HG02970 (cell line): ENCODE data around the gene KLHL10.
"Not testable (repeated sequence)": the region's sequence is repeated elsewhere in the genome, so short reads cannot be mapped to it uniquely, and the experiment has no call there.

Source experiments
- ATAC-seq: cut with Tn5 transposase; IDR thresholded peaks from one replicate; pipeline ENCODE4 v1.9.1; 2021; ENCODE audit warnings: mild to moderate bottlenecking, moderate library complexity, moderate number of reproducible peaks; ENCODE audit not compliant: unreplicated experiment, low FRiP score

The KLHL10 gene

GRCh38 chr17:41844971-41845370 lies 7.3 kb downstream of the KLHL10 start:
- ATAC-seq: no peak

DNA sequence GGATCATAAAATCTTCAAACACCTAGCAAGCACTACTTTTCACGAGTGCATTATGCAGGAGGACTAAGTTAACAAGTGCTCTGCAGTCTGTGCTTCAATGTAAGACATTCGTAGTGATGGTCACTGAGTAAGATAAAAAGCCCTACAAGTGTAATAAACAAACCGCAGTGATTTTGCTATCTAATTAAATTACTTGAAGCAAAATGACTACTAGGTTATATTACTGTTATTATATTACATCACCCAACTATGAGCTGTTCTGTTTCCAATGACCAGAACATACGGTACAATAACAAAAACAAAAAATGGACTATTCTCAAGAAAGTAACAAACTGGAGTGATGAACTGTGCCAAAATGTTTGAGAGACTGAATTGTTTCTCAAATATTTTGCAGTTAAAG lies 11.2 kb downstream of the KLHL10 start:
- ATAC-seq: no peak

- no peak for ATAC-seq
Observed at GRCh38 chr17:41849251-41849990, 11.8 kb downstream of the KLHL10 start.

- not testable (repeated sequence) for ATAC-seq
Observed at GRCh38 chr17:41851382-41851781, 13.8 kb downstream of the KLHL10 start.

DNA sequence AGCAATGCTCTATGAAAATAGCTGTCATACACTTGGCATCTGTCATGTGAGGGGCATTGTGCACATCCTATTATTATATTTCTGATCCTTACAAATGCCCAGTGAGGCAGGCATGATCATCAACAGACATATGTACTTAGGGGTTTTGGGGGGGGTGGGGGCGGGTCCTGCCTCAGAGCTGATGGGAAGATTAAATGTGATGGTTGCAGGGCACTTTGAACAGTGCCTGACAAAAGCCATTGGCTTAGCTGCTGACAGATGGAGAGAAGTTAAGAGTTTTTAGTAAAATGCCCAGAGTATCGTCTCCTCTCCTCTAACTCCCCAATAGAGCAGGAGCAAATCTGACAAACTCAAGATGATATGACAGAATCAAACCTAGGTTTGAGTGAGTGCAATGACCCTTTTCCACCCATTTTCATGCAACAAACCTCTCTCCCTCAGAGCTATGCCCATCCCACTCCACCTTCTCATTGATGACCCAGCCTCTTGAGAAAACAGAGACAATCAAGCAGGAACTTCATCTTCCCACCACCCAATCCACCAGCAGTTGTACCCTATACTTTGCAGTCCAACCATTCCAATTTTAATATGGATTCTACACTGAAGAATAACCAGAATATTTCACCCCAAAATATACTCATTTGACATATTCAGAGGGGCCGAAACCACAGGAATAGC lies 22.8 kb downstream of the KLHL10 start:
- no peak for ATAC-seq

DNA sequence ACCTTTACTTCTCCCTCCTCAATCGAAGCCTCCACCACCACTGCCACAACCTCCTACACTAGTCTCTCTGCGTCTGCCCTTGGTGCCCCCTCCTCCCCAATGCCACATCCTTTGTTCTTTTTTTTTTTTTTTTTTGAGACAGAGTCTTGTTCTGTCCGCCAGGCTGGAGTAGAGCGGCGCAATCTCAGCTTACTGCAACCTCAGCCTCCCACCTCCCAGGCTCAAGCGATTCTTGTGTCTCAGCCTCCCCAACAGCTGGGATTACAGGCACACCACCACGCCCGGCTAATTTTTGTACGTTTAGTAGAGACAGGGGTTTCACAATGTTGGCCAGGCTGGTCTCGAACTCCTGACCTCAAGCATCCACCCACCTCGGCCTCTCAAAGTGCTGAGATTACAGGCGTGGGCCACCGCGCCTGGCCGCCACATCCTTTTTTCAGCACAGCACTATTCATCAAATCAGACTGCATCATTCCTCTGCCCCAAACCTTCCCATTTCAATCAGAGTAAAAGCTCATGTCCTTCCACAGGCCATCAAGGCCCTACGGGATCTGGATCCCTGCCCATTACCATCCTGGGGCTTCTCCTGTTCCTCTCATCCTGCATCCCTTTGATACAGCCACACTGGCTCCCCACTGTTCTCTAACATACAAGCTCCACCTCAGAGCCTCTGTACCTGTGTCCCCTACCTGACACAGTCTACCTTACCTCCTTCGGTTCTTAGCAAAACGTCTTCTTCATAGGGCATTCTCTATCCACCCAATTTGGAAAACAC lies 25.6 kb downstream of the KLHL10 start:
- no peak for ATAC-seq

DNA sequence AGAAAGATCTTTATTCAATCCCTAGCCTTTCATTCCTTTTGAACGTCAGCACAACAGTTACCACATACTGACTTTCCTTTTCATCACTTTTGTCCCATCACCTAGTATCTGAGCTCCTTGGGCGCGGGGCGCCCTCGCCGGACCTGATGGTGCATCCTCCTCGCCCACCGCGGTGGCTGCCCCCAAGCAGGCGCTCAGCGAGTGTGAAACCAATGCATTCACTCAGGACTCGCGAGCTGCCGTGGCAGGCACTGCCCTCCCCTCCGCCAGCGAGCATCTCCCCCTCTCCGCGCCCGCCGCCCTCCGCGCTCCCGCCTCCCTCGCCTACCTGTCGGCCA lies 26.8 kb downstream of the KLHL10 start:
- ATAC-seq: peak; percentile 27

DNA sequence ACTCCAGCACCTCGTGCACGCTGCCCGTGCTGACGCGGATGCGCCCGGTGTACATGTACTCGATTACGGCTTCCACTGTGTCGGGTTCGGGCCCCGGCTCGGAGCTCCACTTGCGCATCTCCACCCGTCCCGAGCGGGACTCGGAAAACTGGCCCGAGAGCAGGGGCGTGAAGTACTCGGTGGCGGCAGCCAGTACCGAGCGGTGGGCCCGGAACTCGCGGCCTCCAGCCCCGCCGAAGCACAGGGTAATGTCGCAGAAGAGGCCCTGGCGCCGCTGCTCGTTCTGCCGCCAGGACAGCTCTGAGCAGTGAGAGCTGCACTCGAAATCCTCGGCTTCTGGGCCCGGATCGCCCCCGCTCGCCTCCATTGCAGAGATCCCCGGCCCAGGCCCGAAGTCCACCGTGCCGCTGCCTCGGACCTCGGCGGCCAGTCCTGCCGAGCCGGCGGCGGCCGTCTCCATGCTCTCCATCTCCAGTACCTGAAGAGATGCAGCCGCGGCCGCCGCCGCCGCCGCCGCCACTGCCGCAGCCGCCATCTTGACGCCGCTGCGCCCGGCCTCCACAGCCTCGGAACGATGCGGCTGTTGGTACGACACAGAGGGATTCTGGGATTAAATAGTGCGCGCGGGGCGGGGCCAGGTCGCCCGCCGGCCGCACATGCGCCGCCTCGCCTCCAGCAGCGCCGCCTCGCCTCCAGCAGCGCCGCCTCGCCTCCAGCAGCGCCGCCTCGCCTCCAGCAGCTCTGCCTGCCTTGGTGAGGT lies 27.4 kb downstream of the KLHL10 start, which contains the start of gene KLHL11:
KLHL11 (minus strand) TSS at position 588 of the 760 bp plus-strand sequence; CDS start at position 535, 53 bp downstream.
- peak; percentile 86 for ATAC-seq

DNA sequence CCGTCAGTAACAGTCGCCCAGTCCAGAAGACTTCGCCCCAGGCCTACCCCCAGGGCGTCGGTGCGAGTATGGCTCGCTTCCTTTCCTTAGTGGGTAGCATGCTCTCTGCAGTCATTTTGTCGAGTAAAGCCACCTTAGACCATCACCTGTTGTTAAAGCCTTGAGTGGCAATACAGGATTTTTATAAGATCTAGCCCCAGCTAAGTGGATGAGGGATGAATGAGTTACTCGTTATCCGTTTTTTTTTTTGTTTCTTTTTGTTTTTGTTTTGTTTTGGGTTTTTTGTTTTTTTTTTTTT lies 27.9 kb downstream of the KLHL10 start:
- ATAC-seq: no peak

DNA sequence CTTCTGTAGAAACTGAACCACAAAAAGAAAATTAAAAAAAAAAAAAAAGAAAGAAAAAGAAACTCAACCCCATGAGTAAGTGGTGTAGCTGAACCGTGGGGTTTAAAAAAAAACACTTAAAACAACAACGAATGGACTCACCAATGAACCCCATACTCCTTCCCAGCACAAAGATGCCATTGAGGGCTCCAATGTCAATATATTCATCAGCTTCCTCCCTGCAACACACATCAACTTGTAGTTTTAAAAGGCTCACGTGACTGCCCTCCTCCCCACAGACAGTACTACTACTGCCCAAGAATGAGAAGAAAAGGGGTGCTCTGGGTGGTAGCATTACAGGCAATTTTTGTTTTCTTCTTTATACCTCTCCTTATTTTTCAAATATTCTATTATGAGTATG lies 30.9 kb downstream of the KLHL10 start:
- ATAC-seq: no peak

DNA sequence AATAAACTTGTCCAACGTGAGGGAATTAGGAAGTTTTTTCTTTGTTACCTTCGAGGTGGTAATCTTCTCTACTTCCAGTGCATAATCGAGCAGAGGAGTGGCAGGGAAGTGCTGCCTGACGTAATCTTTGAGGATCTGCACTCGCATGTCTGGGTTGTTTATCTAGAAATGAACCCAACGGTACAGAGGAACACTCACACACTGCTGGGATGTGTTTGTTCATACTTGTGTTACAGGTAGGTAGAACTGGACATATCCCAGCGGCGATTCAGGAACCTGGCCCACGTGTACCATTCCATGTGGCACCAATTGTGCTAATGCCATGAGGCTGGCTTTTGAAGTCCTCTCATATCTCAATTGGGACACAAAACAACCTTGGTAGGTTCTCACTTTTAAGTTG lies 31.8 kb downstream of the KLHL10 start:
- ATAC-seq: no peak

- ATAC-seq: no peak
Observed at GRCh38 chr17:41870097-41870496, 32.5 kb downstream of the KLHL10 start.

DNA sequence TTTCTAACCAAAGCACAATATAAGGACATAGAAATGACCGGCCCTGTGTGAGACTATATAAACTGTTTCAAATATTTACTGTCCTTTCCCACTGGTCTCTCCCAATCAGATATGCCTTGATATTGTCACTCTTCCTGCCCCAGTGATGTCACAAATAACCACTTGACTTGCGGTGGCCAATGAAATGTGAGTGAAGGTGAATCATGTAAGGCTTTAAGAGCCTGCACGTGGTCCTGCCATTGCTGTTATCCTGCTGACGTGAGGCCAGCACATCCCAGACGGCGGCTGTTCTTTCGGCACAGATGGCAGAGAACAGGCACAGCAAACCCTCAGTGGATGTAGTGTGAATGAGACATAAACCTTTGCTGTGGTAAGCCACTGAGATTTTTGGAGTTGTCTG lies 33.0 kb downstream of the KLHL10 start:
- ATAC-seq: no peak

- no peak for ATAC-seq
Observed at GRCh38 chr17:41871789-41872188, 34.2 kb downstream of the KLHL10 start.

DNA sequence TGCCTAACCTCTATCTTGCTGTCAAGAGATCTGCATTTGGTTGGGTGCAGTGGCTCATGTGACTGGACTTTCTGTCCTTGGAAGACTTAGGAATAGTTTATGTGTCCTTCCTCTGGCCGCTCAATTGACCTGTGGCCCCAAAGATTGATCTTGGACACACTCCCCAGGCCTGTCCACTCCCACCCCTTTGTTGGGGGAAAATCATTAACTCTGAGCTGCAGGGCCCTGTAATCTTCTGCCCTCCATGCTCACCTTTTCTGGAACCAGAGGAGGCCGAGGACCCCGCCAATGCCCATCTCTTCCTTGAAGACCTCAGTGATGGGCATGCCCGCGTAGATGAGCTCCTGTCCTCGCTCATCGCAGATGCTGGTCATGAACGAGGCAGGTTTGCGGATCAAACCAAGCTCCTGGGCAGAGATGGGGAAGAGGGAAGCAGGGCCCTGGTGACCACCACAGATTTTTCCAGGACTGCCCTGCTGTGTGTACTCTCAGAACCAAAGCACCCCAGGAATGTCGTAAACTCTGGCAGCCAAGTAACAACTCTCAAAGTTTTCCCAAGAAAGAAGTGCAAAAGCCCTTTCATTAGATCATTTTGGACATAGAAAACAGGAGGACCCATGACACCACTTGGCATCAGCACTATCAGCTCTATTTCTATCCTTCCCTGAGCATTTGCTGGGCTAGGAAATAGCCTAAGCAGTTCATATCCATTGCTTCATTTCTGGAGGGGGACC lies 36.1 kb downstream of the KLHL10 start:
- ATAC-seq: no peak

- not testable (repeated sequence) for ATAC-seq
Observed at GRCh38 chr17:41874293-41874670, 36.7 kb downstream of the KLHL10 start.

DNA sequence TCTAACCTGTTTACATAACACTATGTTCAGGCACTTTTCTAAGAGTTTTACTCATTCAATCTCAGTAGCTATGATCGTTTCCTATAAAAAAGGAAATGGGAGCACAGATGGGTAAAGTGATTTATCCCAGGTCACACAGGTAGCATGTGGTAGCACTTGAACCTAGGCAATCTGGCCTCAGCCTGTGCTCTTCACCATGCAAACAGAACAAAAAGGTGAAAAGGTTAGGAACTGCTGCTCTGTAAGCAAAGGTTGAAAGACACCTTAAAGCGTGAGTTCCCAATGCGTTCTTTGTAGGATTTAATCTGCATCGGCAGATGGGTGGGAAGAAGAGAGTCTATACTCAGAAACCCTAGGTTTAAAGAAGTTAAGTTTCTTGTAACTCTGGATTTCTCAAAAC lies 42.5 kb downstream of the KLHL10 start:
- ATAC-seq: no peak

DNA sequence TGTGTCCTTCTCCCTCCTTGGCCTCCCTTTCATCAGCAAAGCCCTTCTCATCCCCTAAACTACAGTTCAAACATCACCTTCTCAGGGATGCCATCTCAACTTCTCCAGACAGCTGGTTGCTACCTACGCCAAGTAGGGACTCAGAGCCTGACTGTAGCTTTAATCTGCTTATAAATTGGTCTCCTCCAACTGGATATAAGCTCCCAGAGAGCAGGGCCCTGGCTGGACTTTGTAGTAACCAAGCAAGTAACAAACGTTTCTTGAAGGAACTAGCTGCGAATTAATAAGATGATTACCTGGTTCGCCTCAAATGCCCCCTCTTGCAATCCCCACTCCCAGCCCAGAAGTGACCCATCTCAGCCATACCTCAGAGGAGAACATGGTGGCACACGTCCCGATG lies 45.1 kb downstream of the KLHL10 start:
- ATAC-seq: no peak

DNA sequence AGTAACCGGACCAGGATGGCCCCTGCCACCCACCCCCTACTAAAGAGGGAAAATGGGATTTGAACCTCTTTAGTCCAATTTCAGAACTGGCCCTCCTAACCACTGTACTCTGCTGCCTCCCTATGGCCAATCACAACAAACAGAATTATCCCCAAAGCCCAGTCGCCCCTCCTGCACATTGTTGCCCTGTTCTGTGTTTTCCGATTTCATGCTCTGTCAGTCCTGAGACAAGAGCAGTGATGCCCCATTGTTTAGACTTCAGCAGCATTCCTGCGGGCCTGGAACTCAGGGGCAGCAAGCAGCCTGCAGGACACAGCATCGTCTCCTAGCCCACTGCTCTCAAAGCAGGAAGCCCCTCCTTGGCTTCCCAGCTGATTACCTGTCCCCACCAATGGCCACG lies 48.1 kb downstream of the KLHL10 start:
- no peak for ATAC-seq

DNA sequence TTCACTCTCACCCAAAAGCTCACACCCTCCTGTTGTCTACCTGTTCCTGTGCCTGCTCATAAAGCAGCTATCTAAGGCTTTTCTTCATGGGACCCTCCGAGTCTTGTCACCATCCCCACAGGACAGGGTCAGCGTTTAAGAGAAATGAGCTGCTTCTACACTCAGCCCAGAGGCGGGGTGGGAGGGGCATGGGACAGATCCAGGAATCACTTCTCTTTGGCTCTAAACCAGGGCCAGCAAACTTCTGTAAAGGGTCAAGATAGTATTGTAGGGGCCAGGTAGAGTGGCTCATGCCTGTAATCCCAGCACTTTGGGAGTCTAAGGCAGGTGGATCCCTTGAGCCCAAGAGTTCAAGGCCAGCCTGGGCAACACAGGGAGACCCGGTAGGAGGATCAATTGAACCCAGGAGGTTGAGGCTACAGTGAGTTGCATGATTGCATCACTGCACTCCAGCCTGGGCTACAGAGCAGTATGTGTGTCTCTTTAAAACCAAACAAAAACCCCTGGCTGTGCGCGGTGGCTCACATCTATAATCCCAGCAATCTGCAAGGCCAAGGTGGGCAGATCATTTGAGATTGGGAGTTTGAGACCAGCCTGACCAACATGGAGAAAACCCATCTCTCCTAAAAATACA lies 50.8 kb downstream of the KLHL10 start:
- no peak for ATAC-seq
